ENCODE data around the gene RALGPS1. TPM values are rescaled to one million over a fixed set of nuclear protein-coding genes. Genes with fewer than 3 reads are reported as not detected.

Gene RALGPS1
- polyA plus RNA-seq, 2 of the 4 experiments (the other 2 are of a cell fraction): 5.0 to 7.9 TPM

- Histone ChIP-seq H3K4me3 (no peak overlapping the region), H3K27ac (peak overlapping the region; percentile 54 to 58), H3K4me2 (peak overlapping the region; percentile 52), H3K4me1 (peaks cover 31% of the 10 kb centered on the region), H3K9me3 (no peaks in the 10 kb centered on the region)
- peak; percentile 24 to 67 for DNase-seq (ENCODE audit: low read depth in 1 of 2, low spot score in 1 of 2)
- TF ChIP-seq EHF (CRISPR knock-in tag; IDR thresholded peaks at IDR 0.05) (no peak), RAD21 (conservative IDR thresholded peaks at IDR 0.05 in 1 of 2, IDR thresholded peaks at IDR 0.05 in 1 of 2) (0 out of 5 replicates have a peak, but pooled peaks of 1 of the 2 experiments have one; percentile 16)
- 40% methylated on average over 7 of the region's 7 CpGs for WGBS (ENCODE audit: missing lambda C conversion rate)
- no peak for FAIRE-seq
- POLR2A ChIA-PET: no interaction called here
- peak; percentile 21 to 66; a peak in 4 of 6 replicates for ATAC-seq
- CTCF ChIA-PET: interaction anchor here (1.0 to 4.2 kb wide), 6 partner anchors 19 to 215 kb away, joined by 3 to 23 read pairs (median 6); no protein-coding TSS in a partner anchor
These were observed 71.4 kb downstream of the RALGPS1 start for GRCh38 chr9:126985870-126986498.

GRCh38 chr9:126986506-126986951 lies 71.9 kb downstream of the RALGPS1 start:
- FAIRE-seq (no peak), ATAC-seq (peak; percentile 68 to 85; a peak in 5 of 6 replicates), DNase-seq (ENCODE audit: low read depth in 1 of 2, low spot score in 1 of 2) (peak; percentile 9 to 40)
- H3K4me2 ChIP-seq: peak overlapping the region; percentile 52
- peaks cover 31% of the 10 kb centered on the region for H3K4me1 ChIP-seq
- no peaks in the 10 kb centered on the region for H3K9me3 ChIP-seq
- TF ChIP-seq TP53 (CRISPR knock-in tag; IDR thresholded peaks at IDR 0.05) (no peak), EP300 (IDR thresholded peaks at IDR 0.05) (no peak), MAZ (IDR thresholded peaks at IDR 0.05; ENCODE audit: borderline replicate concordance, low read depth, low read length) (no peak), FOSB (CRISPR knock-in tag; IDR thresholded peaks at IDR 0.05) (no peak), HMGXB4 (CRISPR knock-in tag; IDR thresholded peaks at IDR 0.05; ENCODE audit: borderline replicate concordance) (no peak), HEYL (CRISPR knock-in tag; IDR thresholded peaks at IDR 0.05) (no peak), HOXA7 (CRISPR knock-in tag; IDR thresholded peaks at IDR 0.05) (no peak), ZNF302 (CRISPR knock-in tag; IDR thresholded peaks at IDR 0.05) (no peak), USF2 (IDR thresholded peaks at IDR 0.05) (no peak), REST (IDR thresholded peaks at IDR 0.05) (no peak), ESRRA (IDR thresholded peaks at IDR 0.05; ENCODE audit: borderline replicate concordance, low read length) (no peak), TFCP2L1 (CRISPR knock-in tag; IDR thresholded peaks at IDR 0.05) (no peak), EHF (CRISPR knock-in tag; IDR thresholded peaks at IDR 0.05) (no peak), FOSL2 (IDR thresholded peaks at IDR 0.05) (no peak), FOSL2 (CRISPR knock-in tag; IDR thresholded peaks at IDR 0.05) (no peak), KDM5A (IDR thresholded peaks at IDR 0.05) (no peak), E2F6 (IDR thresholded peaks at IDR 0.05; ENCODE audit: borderline replicate concordance, low read depth) (no peak)
- ChIA-PET CTCF (interaction anchor here (1.0 to 4.2 kb wide), 6 partner anchors 19 to 214 kb away, joined by 3 to 23 read pairs (median 6); no protein-coding TSS in a partner anchor), POLR2A (no interaction called here)
- peak overlapping the region; percentile 55 to 58 for H3K27ac ChIP-seq
- no peak overlapping the region for H3K4me3 ChIP-seq
- WGBS (ENCODE audit: missing lambda C conversion rate): 85% methylated on average over 2 of the region's 2 CpGs

All from A549 (cell line).